Suprapubic skin (tissue), 3 donors: ENCODE results near the gene ABCC3.
A peak's percentile ranks its signal among the peaks of the same experiment; 100 is the strongest.

Source experiments
- CTCF ChIP-seq, 2 donors: fragments of 200-600 bp in 1 of 2; fragments of 450-650 bp in 1 of 2; sonication (generic) in 1 of 2; IDR thresholded peaks; one replicate each; pipeline ENCODE4 v1.5.1; 2016 to 2019; ENCODE audit warnings: antibody characterized with exemption in 2 of 2, mild to moderate bottlenecking in 1 of 2, moderate library complexity in 1 of 2
- POLR2A ChIP-seq, 2 donors: fragments of 450-650 bp; IDR thresholded peaks; one replicate each; pipeline ENCODE4 v1.6.1; 2017; ENCODE audit warnings: antibody characterized with exemption in 2 of 2, mild to moderate bottlenecking in 2 of 2, moderate library complexity in 2 of 2

- TF ChIP-seq CTCF (IDR thresholded peaks at IDR 0.05) = peak; percentile 45 to 69
- no peak for TF ChIP-seq POLR2A (IDR thresholded peaks at IDR 0.05)
Observed at GRCh38 chr17:50626037-50626574, 8.6 kb upstream of the ABCC3 start.
